Measurements from ENCODE around the gene SULT6B1. TPM values are rescaled to one million over a fixed set of nuclear protein-coding genes. Genes with fewer than 3 reads are reported as not detected.
"Not testable (repeated sequence)": the region's sequence is repeated elsewhere in the genome, so short reads cannot be mapped to it uniquely, and the experiment has no call there.

Gene SULT6B1
- not detected in 2 replicates for total RNA-seq (2014; rRNA removed; shearing (Covaris generic))

DNA sequence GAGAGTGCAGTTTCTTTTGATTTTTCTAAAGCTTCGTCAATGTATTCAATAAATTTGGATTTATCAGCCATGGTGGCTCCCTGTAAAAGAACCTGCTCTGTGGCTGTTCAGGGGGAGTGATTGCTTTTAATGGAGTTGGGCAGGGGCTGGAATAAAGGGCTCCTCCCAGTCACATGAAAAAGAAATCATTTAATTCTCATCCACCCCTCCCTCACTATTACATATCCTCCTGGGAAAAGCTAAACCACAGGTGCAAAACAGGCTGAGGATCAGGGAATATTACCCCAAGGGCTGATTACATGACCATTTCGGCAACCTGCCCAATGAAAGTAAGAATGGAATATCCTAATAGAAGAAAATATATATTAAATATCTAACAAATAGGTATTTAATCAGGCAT, at the start of gene SULT6B1:
SULT6B1 (minus strand) TSS at position 101 of the 400 bp plus-strand sequence; CDS start at position 71, 30 bp downstream.
- DNase-seq (ENCODE audit: low read depth), result no peak

DNA sequence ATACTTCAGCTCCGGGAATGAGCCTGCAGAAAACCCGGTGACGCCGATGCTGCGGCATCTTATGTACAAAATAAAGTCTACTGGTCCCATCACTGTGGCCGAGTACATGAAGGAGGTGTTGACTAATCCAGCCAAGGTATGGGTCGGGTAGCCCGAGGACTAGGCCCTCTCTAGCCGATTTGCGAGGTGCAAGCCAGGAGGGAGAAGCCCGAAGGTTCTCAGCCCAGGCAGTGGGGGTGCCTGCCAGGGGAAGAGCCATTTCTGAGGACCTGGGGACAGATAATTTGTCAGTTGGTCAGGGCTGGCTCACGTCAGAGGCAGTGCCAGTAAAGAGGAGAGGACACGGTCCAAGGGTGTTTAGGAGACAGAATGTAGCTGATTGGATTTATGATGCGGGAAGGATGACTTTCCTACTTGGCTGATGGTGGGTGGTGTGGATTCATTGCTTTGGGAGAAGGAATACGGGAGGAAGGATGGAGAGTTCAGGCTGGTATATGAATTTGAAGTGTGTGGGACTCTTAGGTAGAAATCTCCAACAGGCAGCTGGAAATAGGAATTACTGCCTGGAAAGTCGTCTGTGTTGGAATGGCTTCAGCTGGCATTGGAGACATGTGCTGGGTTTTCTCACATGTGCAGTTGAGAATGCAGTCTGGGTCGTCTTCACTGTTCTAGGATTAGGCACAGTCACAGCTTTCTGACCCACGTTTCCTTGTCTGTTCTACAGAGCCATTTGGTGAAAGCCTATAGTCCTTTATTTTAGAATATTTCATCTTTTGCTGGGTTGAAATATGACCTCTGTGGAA, 43.9 kb upstream of the SULT6B1 start:
- DNase-seq (ENCODE audit: low read depth), result no peak

- DNase-seq (ENCODE audit: low read depth), result peak; percentile 93
Observed at GRCh38 chr2:37231241-37232130, 43.0 kb upstream of the SULT6B1 start, which contains the start of the genes CEBPZ and NDUFAF7. Gene CEBPZ, minus strand, starts transcription at chr2:37231596. Its CDS starts 29 bp downstream, at chr2:37231567. Gene NDUFAF7, plus strand, starts transcription at chr2:37231658. Its CDS starts 48 bp downstream, at chr2:37231706.

GRCh38 chr2:37230581-37230980, 42.1 kb upstream of the SULT6B1 start:
- peak; percentile 30 for DNase-seq (ENCODE audit: low read depth)

DNA sequence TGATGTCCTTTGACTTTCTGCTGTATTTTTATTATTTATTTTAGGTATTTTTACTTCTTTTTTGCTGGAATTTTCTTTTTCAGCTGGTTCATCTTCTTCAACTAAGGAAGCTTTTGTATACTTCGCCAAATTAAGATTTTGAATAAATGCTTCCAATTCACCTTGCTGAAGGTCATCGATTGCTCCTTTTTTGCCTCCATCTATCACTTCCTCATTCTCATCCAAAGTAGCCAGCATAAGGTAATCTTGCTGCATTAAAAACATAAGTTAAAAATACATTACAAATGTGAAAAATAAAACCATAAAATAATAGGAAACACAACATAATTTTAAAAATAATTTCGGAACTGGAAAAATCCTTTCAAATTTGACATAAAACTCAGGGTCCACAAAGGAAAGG, 40.3 kb upstream of the SULT6B1 start:
- DNase-seq (ENCODE audit: low read depth), result no peak

DNA sequence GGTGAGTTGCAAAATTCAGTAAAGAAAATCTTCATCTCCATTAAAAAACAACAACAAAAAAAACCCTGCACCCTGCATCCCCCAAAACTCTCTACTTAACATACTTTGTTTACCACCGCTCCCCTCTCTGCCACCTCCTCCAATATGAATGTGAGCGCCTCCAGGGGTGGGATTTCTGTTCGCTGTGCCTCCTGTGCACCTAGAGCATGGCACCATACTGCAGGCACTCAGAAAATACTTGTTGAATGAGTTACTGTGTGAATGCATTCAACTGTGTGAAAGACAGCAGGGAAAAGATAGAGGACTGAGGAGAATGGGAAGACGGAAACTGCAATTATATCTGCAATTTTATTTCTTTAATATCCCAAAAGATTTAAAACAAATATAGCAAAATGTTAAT, 38.4 kb upstream of the SULT6B1 start:
- no peak for DNase-seq (ENCODE audit: low read depth)

- not testable (repeated sequence) for DNase-seq (ENCODE audit: low read depth)
Observed at GRCh38 chr2:37225129-37225528, 36.7 kb upstream of the SULT6B1 start.

GRCh38 chr2:37224063-37224462, 35.6 kb upstream of the SULT6B1 start:
- DNase-seq (ENCODE audit: low read depth), result no peak

DNA sequence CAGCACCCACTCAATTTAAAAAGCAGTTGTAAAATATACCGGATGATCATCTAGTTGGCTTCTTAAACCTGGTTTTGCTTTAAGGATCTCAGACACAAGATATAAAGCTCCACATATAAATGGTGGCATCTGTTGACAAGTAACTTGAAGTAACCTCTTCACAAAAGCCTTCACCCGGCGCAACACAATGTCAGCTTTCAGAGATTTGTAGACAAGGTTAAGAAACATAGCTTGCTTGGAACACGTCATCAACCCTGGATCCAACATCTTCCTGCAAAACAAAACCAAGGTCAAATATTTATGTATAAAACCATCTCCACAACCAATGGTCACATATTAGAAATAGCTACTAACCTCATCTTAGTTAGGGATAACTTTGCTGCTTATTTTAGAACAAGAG, 34.7 kb upstream of the SULT6B1 start:
- DNase-seq (ENCODE audit: low read depth), result no peak

- DNase-seq (ENCODE audit: low read depth), result no peak
Observed at GRCh38 chr2:37219046-37219445, 30.6 kb upstream of the SULT6B1 start.

- DNase-seq (ENCODE audit: low read depth), result no peak
Observed at GRCh38 chr2:37215250-37215649, 26.8 kb upstream of the SULT6B1 start.

DNA sequence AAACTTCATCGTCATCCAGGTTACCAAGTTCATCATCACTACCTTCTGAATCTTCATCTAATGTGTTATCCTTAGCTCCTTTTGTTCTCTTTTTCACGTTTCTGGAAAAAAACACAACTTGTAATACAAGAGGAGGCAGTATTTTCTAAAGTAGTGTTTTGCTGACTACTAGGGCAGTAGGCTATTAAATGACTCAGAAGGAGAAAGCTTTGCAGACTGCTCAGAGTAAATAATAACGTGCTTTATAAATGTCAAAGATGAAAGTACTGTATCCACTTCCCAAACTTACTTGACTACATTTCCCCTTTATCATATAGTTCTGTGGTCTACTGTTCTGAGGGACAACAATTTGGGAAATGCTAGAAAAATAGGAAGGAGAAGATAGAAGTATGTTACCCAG, 23.5 kb upstream of the SULT6B1 start:
- no peak for DNase-seq (ENCODE audit: low read depth)

DNA sequence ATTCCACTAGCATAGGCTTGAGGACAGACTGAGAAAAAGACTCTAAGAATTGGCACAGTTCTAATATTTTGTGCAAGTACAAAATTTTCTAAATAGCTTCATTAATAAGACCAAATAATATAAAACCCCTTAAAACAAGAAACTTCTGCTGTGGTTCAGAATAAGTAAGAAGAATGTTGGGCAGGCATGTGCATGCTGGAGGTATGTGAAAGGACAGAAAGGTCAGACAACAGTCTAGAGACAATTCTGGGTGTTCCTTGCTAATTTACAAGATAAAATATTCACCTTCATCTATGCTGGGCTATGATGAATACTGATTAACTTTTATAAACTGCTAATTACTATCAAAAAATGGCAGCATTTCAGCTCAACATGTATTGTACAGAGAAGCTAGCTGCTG, 22.7 kb upstream of the SULT6B1 start:
- no peak for DNase-seq (ENCODE audit: low read depth)

- not testable (repeated sequence) for DNase-seq (ENCODE audit: low read depth)
Observed at GRCh38 chr2:37206760-37207159, 18.3 kb upstream of the SULT6B1 start.

GRCh38 chr2:37205689-37206341, 17.3 kb upstream of the SULT6B1 start:
- DNase-seq (ENCODE audit: low read depth), result no peak

- DNase-seq (ENCODE audit: low read depth), result not testable (repeated sequence)
Observed at GRCh38 chr2:37205071-37205661, 16.7 kb upstream of the SULT6B1 start.

GRCh38 chr2:37203708-37204107, 15.2 kb upstream of the SULT6B1 start:
- no peak for DNase-seq (ENCODE audit: low read depth)

- DNase-seq (ENCODE audit: low read depth), result peak; percentile 12
Observed at GRCh38 chr2:37201766-37202165, 13.3 kb upstream of the SULT6B1 start.

DNA sequence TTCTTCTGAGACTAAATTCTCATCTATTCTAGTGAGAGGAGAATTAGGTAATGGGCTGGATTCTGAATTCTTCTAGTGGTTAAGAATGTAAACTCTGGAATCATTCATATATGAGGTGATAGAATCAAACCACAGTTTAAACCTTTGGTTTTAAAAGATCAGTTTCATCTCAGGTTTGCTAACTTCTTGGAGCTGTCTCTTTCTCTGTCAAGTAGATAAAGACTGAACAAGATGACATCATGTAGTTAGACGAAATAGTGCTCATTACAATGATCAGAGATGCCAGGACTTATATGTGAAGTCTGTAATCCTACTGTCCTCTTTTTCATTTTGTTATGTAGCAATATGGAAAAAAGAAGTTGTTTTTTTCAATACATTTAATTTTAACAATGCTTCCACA, 12.7 kb upstream of the SULT6B1 start:
- no peak for DNase-seq (ENCODE audit: low read depth)

DNA sequence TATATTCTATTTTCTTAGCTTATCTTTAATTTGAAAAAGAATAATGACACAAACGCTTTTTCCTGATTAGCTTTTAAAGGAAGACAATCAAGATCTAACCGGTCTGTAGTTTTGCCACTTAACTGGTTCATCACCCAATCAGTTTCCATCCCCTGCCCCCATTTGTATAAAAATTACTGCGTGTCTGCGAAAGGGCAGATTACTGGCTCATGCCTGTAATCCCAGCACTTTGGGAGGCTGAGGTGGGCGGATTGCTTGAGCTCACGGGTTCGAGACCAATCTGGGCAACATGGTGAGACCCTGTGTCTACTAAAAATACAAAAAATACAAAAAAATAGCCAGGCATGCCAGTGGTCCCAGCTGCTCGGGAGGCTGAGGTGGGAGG, 10.2 kb upstream of the SULT6B1 start:
- no peak for DNase-seq (ENCODE audit: low read depth)

GRCh38 chr2:37196320-37197195, 8.1 kb upstream of the SULT6B1 start, which contains the start of gene CEBPZOS:
Gene CEBPZOS, plus strand, starts transcription at chr2:37196496. Its CDS starts 3,209 bp downstream, at chr2:37199705.
- DNase-seq (ENCODE audit: low read depth), result peak; percentile 65

Measured in M059J (cell line).